Mammary epithelial cell (primary cell): Measurements from ENCODE around the gene ZBTB3.

ENCODE experiments used
- EZH2 ChIP-seq: IDR thresholded peaks from 2 replicates; pipeline ENCODE4 v1.6.1; 2012; ENCODE audit warnings: low read length, inconsistent platforms, borderline replicate concordance
- TF ChIP-seq, protein P1 (sequence below), 2 donors: IDR thresholded peaks in 1 of 2; conservative IDR thresholded peaks in 1 of 2; 2 replicates each; pipeline ENCODE4 v1.5.1; 2011 to 2012; ENCODE audit warnings: inconsistent platforms in 2 of 2, low read length in 2 of 2, mild to moderate bottlenecking in 2 of 2, control low read depth in 1 of 2, low read depth in 1 of 2; ENCODE audit not compliant: insufficient read depth in 1 of 2; ENCODE audit errors: extremely low read depth in 1 of 2

DNA sequence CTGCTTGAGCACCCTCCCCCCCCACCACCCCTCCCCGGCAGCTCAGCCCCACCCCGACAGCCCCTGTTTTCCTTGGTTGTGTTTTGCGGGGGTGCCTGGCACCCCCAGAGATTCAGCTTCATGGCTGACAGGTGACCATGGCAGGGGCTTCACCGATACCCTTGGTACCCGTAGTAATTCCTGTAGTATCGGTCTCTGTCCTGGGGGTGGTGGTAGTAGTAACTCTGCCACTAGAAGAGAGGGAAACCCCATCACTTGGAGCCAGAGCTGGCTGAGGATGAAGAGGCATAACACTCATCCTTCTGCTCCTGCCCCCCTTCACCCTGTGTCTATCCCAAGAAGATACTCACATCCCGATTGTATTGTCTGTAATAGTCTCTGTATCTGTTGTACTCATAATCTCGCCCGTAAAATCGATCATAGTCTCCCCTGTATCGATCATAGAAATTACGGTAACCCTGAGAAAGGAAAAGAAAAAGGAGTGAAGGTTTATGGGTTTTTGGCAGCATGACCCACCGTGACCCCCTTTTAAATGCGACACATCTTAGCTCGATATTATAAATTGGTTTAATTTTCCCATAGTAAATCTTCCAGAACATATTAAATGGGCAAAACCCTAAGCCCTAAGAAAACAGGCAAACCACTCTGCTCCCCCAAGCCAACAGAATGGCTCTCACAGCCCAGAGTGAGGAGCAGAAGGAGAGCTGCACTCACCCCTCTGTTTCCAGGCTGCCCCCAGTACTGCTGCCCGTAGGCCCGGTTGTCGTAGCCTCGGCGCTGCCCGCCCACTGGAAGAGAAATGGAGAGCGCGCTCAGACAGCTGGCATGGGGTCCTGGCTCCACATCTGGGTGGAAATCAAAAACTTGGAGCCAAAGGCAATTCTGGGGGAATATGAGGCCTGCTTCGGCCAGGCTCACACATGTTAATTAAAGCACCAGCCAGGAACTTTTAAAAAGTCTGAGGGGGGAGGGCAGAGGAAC lies 38.5 kb downstream of the ZBTB3 start:
- TF ChIP-seq, protein P1, sequence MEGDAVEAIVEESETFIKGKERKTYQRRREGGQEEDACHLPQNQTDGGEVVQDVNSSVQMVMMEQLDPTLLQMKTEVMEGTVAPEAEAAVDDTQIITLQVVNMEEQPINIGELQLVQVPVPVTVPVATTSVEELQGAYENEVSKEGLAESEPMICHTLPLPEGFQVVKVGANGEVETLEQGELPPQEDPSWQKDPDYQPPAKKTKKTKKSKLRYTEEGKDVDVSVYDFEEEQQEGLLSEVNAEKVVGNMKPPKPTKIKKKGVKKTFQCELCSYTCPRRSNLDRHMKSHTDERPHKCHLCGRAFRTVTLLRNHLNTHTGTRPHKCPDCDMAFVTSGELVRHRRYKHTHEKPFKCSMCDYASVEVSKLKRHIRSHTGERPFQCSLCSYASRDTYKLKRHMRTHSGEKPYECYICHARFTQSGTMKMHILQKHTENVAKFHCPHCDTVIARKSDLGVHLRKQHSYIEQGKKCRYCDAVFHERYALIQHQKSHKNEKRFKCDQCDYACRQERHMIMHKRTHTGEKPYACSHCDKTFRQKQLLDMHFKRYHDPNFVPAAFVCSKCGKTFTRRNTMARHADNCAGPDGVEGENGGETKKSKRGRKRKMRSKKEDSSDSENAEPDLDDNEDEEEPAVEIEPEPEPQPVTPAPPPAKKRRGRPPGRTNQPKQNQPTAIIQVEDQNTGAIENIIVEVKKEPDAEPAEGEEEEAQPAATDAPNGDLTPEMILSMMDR (conservative IDR thresholded peaks at IDR 0.05 in 1 of 2, IDR thresholded peaks at IDR 0.05 in 1 of 2; ENCODE audit: extremely low read depth in 1 of 2, insufficient read depth in 1 of 2, low read depth in 1 of 2, low read length in 2 of 2), result no peak
- no peak for TF ChIP-seq EZH2
